ENCODE data around the gene UBB. TPM values are rescaled to one million over a fixed set of nuclear protein-coding genes. Genes with fewer than 3 reads are reported as not detected.
A peak's percentile ranks its signal among the peaks of the same experiment; 100 is the strongest.

UBB gene
- total RNA-seq, 1 donor from 2014 or later: 625 TPM

DNA sequence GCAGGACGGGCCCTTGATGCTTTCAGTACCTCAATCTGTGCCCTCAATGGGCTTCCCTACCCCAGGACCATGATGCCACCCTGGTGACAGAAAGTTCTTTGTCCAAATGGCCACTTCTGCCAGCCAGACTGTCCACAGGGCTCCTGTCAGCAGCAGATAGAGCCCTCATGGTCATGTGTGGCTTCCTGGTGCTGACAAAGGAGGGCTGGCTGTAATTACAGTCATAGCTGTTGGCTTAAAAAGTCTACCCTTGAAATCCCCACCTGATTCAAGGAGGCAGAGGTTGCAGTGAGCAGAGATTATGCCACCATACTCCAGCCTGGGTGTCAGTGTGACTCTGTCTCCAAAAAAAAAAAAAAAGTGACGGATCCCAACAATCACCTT lies 37.8 kb downstream of the UBB start:
- no peaks in the 10 kb centered on the region for H3K9me3 ChIP-seq
- peaks cover 47% of the 10 kb centered on the region for H3K4me1 ChIP-seq
- H3K4me3 ChIP-seq: no peak overlapping the region
- H3K36me3 ChIP-seq: peaks cover 0 to 13% of the 10 kb centered on the region in 2 donors
- H3K27me3 ChIP-seq: no peaks in the 10 kb centered on the region
- no peak for TF ChIP-seq POLR2AphosphoS5 (IDR thresholded peaks at IDR 0.05; ENCODE audit: insufficient read depth in 1 of 2, low read depth in 1 of 2)
- TF ChIP-seq, protein P1, sequence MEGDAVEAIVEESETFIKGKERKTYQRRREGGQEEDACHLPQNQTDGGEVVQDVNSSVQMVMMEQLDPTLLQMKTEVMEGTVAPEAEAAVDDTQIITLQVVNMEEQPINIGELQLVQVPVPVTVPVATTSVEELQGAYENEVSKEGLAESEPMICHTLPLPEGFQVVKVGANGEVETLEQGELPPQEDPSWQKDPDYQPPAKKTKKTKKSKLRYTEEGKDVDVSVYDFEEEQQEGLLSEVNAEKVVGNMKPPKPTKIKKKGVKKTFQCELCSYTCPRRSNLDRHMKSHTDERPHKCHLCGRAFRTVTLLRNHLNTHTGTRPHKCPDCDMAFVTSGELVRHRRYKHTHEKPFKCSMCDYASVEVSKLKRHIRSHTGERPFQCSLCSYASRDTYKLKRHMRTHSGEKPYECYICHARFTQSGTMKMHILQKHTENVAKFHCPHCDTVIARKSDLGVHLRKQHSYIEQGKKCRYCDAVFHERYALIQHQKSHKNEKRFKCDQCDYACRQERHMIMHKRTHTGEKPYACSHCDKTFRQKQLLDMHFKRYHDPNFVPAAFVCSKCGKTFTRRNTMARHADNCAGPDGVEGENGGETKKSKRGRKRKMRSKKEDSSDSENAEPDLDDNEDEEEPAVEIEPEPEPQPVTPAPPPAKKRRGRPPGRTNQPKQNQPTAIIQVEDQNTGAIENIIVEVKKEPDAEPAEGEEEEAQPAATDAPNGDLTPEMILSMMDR (IDR thresholded peaks at IDR 0.05): no peak
- TF ChIP-seq POLR2A (IDR thresholded peaks at IDR 0.05): no peak
- intact Hi-C loops (cut with DNase I): no loop called here
- no peak for DNase-seq (ENCODE audit: extremely low spot score in 2 of 2)
- H3K27ac ChIP-seq: peak overlapping the region; percentile 91

DNA sequence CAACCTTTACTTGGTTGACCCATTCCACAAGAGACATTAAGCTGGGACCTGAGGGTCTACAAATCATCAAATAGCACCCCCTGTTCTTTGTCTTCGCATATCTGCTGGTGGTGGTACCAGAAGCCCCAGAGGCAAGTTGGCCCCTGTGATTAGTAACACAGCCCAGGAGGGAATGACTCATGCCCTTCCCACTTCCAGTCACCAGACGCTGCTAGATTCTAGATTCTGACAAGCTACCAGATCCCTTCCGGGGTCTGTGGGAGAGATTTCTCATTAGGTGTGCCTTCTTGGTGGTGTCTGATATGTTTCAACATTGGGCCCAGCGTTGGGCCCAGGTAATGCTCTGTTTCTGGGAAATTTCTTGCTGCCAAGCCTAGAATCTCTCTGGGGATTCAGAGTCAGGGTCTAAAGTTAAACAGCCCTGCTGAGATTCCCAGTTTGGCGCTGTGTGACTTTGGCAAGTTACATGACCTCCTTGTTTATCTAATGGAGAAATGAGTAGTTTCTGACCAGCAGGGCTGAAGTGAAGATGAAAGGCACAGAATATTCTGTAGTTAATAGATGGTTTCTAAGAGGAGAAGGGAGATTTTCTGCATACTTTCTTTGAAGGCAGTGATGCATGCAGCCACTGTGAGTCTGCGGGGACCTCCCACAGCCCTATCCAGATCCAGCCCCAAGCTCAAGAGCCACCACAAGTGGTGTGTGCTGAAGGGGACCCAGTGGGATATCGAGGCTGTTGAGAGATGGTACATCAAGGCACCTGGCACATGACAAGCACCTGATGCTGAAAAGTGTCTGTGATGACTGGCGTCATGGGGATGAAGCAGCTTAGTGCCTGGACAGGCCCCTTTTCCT lies 38.4 kb downstream of the UBB start:
- no peaks in the 10 kb centered on the region for H3K9me3 ChIP-seq
- peaks cover 0 to 13% of the 10 kb centered on the region in 2 donors for H3K36me3 ChIP-seq
- H3K4me1 ChIP-seq: peaks cover 47% of the 10 kb centered on the region
- no peak overlapping the region for H3K4me3 ChIP-seq
- H3K27me3 ChIP-seq: no peaks in the 10 kb centered on the region
- peak in 1 of 2 donors; percentile 7 for TF ChIP-seq POLR2AphosphoS5 (IDR thresholded peaks at IDR 0.05; ENCODE audit: insufficient read depth in 1 of 2, low read depth in 1 of 2)
- no peak for TF ChIP-seq POLR2A (IDR thresholded peaks at IDR 0.05)
- DNase-seq (ENCODE audit: extremely low spot score in 2 of 2): no peak
- intact Hi-C loops (cut with DNase I): no loop called here
- H3K27ac ChIP-seq: peak overlapping the region; percentile 91

DNA sequence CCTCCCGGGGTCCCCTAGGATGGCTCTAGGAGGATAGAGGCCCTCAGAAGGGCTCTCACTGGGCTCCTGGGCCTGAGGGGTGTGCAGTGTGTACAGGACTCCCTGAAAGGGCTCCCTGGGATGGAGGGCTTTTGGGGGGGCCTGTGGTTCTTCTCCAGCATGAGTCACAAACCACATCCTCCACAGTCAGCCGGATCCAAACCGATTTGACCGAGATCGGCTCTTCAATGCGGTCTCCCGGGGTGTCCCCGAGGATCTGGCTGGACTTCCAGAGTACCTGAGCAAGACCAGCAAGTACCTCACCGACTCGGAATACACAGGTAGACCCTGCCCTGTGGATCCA lies 39.0 kb downstream of the UBB start:
- Histone ChIP-seq H3K9me3 (no peaks in the 10 kb centered on the region), H3K36me3 (peaks cover 0 to 13% of the 10 kb centered on the region in 2 donors), H3K4me1 (peaks cover 46% of the 10 kb centered on the region), H3K4me3 (no peak overlapping the region), H3K27me3 (no peaks in the 10 kb centered on the region), H3K27ac (peak overlapping the region; percentile 91)
- intact Hi-C loops (cut with DNase I): no loop called here
- TF ChIP-seq POLR2A (IDR thresholded peaks at IDR 0.05) (no peak), POLR2AphosphoS5 (IDR thresholded peaks at IDR 0.05; ENCODE audit: insufficient read depth in 1 of 2, low read depth in 1 of 2) (no peak)
- TF ChIP-seq, protein P1 (IDR thresholded peaks at IDR 0.05): no peak
- no peak for DNase-seq (ENCODE audit: extremely low spot score in 2 of 2)

DNA sequence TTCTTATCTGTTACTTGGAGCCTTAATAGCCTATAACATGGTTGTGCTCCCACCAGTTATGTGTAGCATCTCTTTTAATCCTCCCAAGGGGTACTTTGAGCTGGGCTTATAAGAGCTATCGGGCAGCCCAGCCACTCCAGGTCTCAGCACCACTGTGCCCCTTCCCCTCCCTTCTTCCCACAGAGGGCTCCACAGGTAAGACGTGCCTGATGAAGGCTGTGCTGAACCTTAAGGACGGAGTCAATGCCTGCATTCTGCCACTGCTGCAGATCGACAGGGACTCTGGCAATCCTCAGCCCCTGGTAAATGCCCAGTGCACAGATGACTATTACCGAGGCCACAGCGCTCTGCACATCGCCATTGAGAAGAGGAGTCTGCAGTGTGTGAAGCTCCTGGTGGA lies 41.5 kb downstream of the UBB start:
- H3K27me3 ChIP-seq: no peaks in the 10 kb centered on the region
- no peaks in the 10 kb centered on the region for H3K9me3 ChIP-seq
- intact Hi-C loops (cut with DNase I): no loop called here
- peaks cover 28% of the 10 kb centered on the region for H3K4me1 ChIP-seq
- no peak overlapping the region for H3K27ac ChIP-seq
- peaks cover 0 to 13% of the 10 kb centered on the region in 2 donors for H3K36me3 ChIP-seq
- DNase-seq (ENCODE audit: extremely low spot score in 2 of 2): no peak
- TF ChIP-seq POLR2A (IDR thresholded peaks at IDR 0.05): no peak
- TF ChIP-seq, protein P1 (IDR thresholded peaks at IDR 0.05): no peak
- no peak for TF ChIP-seq POLR2AphosphoS5 (IDR thresholded peaks at IDR 0.05; ENCODE audit: insufficient read depth in 1 of 2, low read depth in 1 of 2)
- no peak overlapping the region for H3K4me3 ChIP-seq

DNA sequence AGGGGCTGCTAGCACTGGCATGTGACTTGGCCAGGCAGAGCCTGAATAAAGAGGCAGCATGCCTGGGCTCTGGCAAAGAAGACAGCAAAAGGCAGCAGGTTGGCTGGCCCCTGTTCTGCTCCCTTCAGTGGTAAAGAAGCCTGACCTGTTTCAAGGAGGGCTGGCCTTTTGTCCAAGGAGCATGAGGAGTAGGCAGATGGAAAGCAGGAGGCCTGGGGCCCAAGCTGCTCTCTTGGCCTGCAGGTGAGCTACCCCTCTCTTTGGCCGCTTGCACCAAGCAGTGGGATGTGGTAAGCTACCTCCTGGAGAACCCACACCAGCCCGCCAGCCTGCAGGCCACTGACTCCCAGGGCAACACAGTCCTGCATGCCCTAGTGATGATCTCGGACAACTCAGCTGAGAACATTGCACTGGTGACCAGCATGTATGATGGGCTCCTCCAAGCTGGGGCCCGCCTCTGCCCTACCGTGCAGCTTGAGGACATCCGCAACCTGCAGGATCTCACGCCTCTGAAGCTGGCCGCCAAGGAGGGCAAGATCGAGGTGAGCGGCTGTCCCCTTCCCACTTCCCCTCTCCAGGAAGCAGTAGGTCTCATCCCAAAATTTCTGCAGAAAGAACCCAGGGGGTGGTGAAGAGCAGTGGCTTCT lies 42.5 kb downstream of the UBB start:
- intact Hi-C loops (cut with DNase I): no loop called here
- DNase-seq (ENCODE audit: extremely low spot score in 2 of 2): no peak
- peaks cover 18% of the 10 kb centered on the region for H3K4me1 ChIP-seq
- H3K4me3 ChIP-seq: no peak overlapping the region
- H3K36me3 ChIP-seq: peaks cover 0 to 17% of the 10 kb centered on the region in 2 donors
- TF ChIP-seq, protein P1 (IDR thresholded peaks at IDR 0.05): no peak
- TF ChIP-seq POLR2A (IDR thresholded peaks at IDR 0.05) (no peak), POLR2AphosphoS5 (IDR thresholded peaks at IDR 0.05; ENCODE audit: insufficient read depth in 1 of 2, low read depth in 1 of 2) (no peak)
- H3K27ac ChIP-seq: no peak overlapping the region
- no peaks in the 10 kb centered on the region for H3K9me3 ChIP-seq
- H3K27me3 ChIP-seq: no peaks in the 10 kb centered on the region

Data from vagina (tissue), 2 donors.